K562 treated with DMSO at 1 percent for 24 hours (cell line): Measurements from ENCODE around the gene RRP1B. TPM values are rescaled to one million over a fixed set of nuclear protein-coding genes. Genes with fewer than 3 reads are reported as not detected.

ENCODE experiments used
- total RNA-seq: library from RNA; unstranded; fragments of 300-600 nt; gene quantifications from 2 replicates; pipeline ENCODE4 v1.2.3, GENCODE V29; 2022; ENCODE audit warnings: low read depth; ENCODE audit not compliant: insufficient read depth

The RRP1B gene, protein sequence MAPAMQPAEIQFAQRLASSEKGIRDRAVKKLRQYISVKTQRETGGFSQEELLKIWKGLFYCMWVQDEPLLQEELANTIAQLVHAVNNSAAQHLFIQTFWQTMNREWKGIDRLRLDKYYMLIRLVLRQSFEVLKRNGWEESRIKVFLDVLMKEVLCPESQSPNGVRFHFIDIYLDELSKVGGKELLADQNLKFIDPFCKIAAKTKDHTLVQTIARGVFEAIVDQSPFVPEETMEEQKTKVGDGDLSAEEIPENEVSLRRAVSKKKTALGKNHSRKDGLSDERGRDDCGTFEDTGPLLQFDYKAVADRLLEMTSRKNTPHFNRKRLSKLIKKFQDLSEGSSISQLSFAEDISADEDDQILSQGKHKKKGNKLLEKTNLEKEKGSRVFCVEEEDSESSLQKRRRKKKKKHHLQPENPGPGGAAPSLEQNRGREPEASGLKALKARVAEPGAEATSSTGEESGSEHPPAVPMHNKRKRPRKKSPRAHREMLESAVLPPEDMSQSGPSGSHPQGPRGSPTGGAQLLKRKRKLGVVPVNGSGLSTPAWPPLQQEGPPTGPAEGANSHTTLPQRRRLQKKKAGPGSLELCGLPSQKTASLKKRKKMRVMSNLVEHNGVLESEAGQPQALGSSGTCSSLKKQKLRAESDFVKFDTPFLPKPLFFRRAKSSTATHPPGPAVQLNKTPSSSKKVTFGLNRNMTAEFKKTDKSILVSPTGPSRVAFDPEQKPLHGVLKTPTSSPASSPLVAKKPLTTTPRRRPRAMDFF
- 24.4 and 27.0 TPM in 2 replicates for total RNA-seq

DNA sequence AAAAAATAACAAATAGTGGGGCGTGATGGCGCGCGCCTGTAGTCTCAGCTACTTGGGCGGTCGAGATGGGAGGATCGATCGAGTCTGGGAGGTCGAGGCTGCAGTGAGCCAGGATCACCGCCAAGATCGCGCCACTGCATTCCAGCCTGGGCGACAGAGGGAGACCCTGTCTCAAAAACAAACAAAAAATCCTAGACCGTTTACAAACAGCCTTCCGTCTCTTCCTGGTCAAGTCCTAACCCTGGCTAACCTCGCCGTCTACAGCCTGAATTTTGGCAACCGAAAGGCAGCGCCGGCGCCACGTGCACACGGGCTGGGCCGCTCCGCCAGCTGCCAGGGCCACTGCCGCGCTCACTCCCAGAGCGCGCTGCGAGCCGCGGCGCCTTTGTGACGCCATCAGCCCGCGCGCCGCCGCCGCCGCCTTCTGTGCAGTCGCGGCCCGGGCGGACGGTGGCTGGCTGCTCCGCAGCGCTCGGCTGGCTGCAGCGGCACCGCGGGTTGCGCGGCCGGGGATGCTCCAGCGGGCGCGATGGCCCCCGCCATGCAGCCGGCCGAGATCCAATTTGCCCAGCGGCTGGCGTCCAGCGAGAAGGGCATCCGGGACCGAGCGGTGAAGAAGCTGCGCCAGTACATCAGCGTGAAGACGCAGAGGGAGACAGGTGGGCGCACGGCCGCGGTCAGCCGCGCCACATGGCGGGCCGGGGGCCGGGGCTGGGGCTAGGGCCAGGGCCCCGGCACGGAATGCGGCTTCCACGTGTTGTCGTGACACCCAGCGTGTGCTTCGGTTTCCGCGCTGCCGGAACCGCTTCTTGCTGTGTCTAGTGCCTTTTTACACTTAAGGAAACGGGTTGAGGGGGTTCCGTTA is at the start of gene RRP1B, which contains the start of gene HSF2BP:
Gene RRP1B (plus strand): TSS at position 425 of the 865 bp plus-strand sequence. CDS start 105 bp downstream, at position 530.
Gene HSF2BP (minus strand): TSS at position 353 of the 865 bp plus-strand sequence. CDS start 1,392 bp downstream, outside the sequence.

DNA sequence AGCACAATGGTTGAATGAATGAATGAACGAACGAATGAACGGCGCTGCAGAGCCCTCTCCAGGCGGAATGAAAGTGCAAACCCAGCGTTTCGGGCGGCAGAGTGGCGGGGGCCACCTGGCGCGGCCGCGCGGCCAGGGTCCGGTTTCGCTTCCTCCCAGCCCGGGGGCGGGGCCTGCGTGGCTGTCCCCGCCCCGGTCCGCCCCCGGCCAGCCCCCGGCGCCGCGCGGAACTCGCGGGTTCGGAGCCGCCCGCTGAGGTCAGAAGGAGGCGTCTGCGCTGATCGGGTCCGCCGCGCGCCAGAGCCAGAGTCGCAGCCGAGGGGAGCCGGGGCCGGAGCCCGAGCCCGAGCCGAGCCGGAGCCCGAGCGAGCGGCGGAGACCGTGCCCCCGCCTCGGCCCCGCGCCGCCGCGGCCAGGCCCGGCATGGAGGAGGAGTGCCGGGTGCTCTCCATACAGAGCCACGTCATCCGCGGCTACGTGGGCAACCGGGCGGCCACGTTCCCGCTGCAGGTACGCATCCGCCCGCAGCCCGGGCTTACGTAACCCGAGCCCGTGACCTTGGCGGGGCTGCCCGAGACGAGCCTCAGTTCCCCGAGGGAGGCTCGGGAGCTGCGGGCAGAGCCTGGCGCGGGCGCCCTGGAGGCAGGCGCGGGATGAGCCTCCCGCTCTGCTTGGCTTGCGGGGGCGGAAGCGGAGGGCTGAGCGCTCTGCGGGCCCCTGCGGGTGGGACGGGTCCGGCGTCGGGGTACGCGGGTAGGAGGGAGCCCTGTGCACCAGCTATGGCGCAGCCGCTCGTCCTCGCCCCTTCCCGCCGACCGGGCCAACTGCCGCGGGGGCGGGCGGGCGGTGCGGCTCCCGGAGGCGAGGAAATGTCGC is 59.8 kb downstream of the RRP1B start, which contains the start of gene PDXK:
Gene PDXK (plus strand): TSS at position 258 of the 876 bp plus-strand sequence. CDS start 166 bp downstream, at position 424.

Other genes starting within 250 kb of the RRP1B start
- gene SIK1, start 232.4 kb upstream of the RRP1B start, total RNA-seq: not detected in 2 replicates
- gene HSF2BP, start 72 bp upstream of the RRP1B start, total RNA-seq: 0.29 TPM in 1 of 2 replicates, not detected in the other
- 71.4 and 82.4 TPM in 2 replicates for gene PDXK, start 59.6 kb downstream of the RRP1B start, total RNA-seq
- gene CSTB, start 116.7 kb downstream of the RRP1B start, total RNA-seq: 53.5 and 56.9 TPM in 2 replicates
- 24.6 and 26.5 TPM in 2 replicates for gene RRP1, start 130.0 kb downstream of the RRP1B start, total RNA-seq
- gene AGPAT3, start 205.7 kb downstream of the RRP1B start, total RNA-seq: 51.0 and 51.8 TPM in 2 replicates